Smooth muscle cell (in vitro differentiated cells): Measurements from ENCODE around the gene RNF114. TPM values are rescaled to one million over a fixed set of nuclear protein-coding genes. Genes with fewer than 3 reads are reported as not detected.

Source experiments
- DNase-seq: peaks from one replicate; lab custom pipeline; 2025; ENCODE audit not compliant: unreplicated experiment; lab: John Stamatoyannopoulos, UW
- H2AFZ ChIP-seq: fragments of 200-600 bp; sonication (generic); 2 replicates; pipeline ENCODE4 v1.6.0; 2016; ENCODE audit warnings: antibody characterized with exemption, low read depth, mild to moderate bottlenecking
- H3F3A ChIP-seq: fragments of 200-600 bp; sonication (generic); 2 replicates; pipeline ENCODE4 v1.6.0; 2017; ENCODE audit warnings: antibody characterized with exemption, low read depth
- H3K27ac ChIP-seq: fragments of 200-600 bp; sonication (generic); 2 replicates; pipeline ENCODE4 v1.5.1; 2016; ENCODE audit warnings: low read depth, mild to moderate bottlenecking
- H3K27me3 ChIP-seq: fragments of 200-600 bp; sonication (generic); 2 replicates; pipeline ENCODE4 v1.6.1; 2016; ENCODE audit warnings: low read depth, mild to moderate bottlenecking
- H3K36me3 ChIP-seq: fragments of 200-600 bp; sonication (generic); 2 replicates; pipeline ENCODE4 v1.5.1; 2016; ENCODE audit warnings: low read depth
- H3K4me1 ChIP-seq: fragments of 200-600 bp; sonication (generic); 2 replicates; pipeline ENCODE4 v1.5.1; 2016; ENCODE audit warnings: low read depth
- H3K4me2 ChIP-seq: fragments of 200-600 bp; sonication (generic); 2 replicates; pipeline ENCODE4 v1.6.0; 2016; ENCODE audit warnings: mild to moderate bottlenecking
- H3K4me3 ChIP-seq: fragments of 200-600 bp; sonication (generic); 2 replicates; pipeline ENCODE4 v1.5.1; 2016; ENCODE audit warnings: mild to moderate bottlenecking
- H3K79me2 ChIP-seq: fragments of 200-600 bp; sonication (generic); 2 replicates; pipeline ENCODE4 v1.6.0; 2016; ENCODE audit warnings: low read depth, mild to moderate bottlenecking
- H3K9ac ChIP-seq: fragments of 200-600 bp; sonication (generic); 2 replicates; pipeline ENCODE4 v1.6.0; 2016; ENCODE audit warnings: low read depth
- H3K9me3 ChIP-seq: fragments of 200-600 bp; sonication (generic); replicated peaks from 2 replicates; pipeline ENCODE4 v1.5.1; 2016; ENCODE audit warnings: low read depth
- H4K20me1 ChIP-seq: fragments of 200-600 bp; sonication (generic); 2 replicates; pipeline ENCODE4 v1.6.0; 2016; ENCODE audit warnings: low read depth
- WGBS: methylation state at CpG from one replicate; pipeline ENCODE4 v1.1.7; 2016; ENCODE audit warnings: low lambda C conversion rate; 5-methylcytosine and 5-hydroxymethylcytosine counted together
- polyA plus RNA-seq: library from polyadenylated mRNA; unstranded; fragments of >200 nt; fragmentation: Nextera tagmentation; extraction: Ambion mirVana; gene quantifications from 2 replicates; pipeline ENCODE4 v1.2.1, GENCODE V29; 2016
- total RNA-seq: library from RNA; depleted of rRNA; stranded (reverse); fragments of >200 nt; gene quantifications from 2 replicates; pipeline ENCODE4 v1.2.3, GENCODE V29; 2014
- TF ChIP-seq, protein P1 (sequence below): fragments of 200-600 bp; sonication (generic); IDR thresholded peaks from 2 replicates; pipeline ENCODE4 v1.5.1; 2017; ENCODE audit warnings: borderline replicate concordance, mild to moderate bottlenecking, antibody characterized with exemption; ENCODE audit not compliant: insufficient read depth, poor library complexity, severe bottlenecking

RNF114 gene
- total and polyA plus RNA-seq, 2 experiments from 2014 or later, result 54.2 to 80.5 TPM

DNA sequence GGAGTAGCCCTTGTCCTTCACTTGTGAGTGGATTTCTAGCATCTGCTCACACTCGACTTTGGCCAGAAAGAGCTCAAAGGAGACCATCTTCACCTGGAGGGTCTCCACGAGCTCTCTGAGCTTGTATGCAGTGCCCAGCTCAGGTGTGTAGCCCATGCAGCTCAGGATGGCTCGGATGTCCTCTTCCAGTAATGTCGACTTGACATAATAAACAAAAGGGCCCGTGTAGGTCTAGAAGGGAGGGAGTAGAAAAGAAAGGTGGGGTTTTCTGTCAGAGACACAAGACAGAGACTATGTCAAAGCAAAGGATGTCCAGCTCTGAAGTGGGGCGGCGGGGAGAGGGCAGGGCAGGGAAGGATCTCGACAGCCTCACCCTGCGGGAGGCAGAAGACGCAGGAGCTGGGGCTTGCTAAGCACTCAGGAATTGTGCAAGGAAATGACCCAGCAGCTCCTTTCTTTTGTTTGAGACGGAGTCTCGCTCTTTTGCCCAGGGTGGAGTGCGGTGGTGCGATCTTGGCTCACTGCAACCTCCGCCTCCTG is 29.5 kb upstream of the RNF114 start:
- 94% methylated on average over 15 of the region's 15 CpGs for WGBS
- no peak overlapping the region for H3K27ac ChIP-seq
- H3F3A ChIP-seq, result no peaks in the 10 kb centered on the region
- no peak for DNase-seq
- no peaks in the 10 kb centered on the region for H3K9me3 ChIP-seq
- H3K4me3 ChIP-seq, result no peak overlapping the region
- H3K36me3 ChIP-seq, result no peaks in the 10 kb centered on the region
- H3K4me1 ChIP-seq, result no peaks in the 10 kb centered on the region
- no peak overlapping the region for H3K4me2 ChIP-seq
- peaks cover 29% of the 10 kb centered on the region for H3K79me2 ChIP-seq
- TF ChIP-seq, protein P1, sequence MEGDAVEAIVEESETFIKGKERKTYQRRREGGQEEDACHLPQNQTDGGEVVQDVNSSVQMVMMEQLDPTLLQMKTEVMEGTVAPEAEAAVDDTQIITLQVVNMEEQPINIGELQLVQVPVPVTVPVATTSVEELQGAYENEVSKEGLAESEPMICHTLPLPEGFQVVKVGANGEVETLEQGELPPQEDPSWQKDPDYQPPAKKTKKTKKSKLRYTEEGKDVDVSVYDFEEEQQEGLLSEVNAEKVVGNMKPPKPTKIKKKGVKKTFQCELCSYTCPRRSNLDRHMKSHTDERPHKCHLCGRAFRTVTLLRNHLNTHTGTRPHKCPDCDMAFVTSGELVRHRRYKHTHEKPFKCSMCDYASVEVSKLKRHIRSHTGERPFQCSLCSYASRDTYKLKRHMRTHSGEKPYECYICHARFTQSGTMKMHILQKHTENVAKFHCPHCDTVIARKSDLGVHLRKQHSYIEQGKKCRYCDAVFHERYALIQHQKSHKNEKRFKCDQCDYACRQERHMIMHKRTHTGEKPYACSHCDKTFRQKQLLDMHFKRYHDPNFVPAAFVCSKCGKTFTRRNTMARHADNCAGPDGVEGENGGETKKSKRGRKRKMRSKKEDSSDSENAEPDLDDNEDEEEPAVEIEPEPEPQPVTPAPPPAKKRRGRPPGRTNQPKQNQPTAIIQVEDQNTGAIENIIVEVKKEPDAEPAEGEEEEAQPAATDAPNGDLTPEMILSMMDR, result no peak
- H4K20me1 ChIP-seq, result peaks cover 73% of the 10 kb centered on the region
- H3K9ac ChIP-seq, result no peak overlapping the region
- no peaks in the 10 kb centered on the region for H3K27me3 ChIP-seq
- H2AFZ ChIP-seq, result no peak overlapping the region

DNA sequence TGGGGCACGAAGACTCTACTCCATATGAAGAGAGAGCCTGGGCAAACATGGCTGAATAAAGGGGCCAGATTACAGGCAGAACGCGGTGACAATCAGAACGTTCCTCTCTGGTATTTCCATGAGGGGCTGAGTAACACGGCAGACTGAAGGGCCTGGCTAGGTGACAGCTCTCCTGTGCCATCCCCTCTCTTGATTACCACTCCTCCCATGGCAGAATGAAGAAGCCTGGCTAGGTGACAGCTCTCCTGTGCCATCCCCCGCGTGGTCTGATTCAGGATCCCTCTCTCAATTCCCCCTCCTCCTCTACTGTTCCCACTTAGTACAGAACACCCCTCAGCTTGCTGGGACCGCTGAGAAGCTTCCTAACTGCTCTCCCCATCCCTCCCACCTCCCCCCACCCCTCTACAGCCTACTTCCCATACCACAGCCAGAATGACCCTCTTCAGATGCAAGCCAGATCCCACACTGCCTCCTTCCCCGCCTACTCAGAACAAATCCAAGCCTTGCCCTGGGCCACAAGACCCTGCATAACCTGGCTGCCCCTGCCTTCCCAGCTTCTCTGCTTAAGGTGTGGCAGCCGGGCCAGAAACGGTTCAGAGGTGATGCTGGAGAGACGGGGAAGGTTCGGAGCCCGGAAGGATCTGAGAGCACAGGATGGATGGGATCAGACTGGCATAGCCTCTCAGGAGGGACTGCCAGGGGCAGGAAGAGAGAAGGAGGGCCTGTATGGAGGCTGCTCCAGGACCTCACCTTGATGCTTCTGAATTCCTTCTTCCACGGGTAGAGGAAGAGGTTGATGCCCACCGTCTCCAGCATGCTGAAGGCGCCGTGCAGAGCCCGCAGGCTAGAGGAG is 28.6 kb upstream of the RNF114 start:
- Histone ChIP-seq H3K79me2 (peaks cover 39% of the 10 kb centered on the region), H3K4me3 (no peak overlapping the region), H3K9ac (no peak overlapping the region), H3K27ac (no peak overlapping the region), H3K27me3 (no peaks in the 10 kb centered on the region), H3F3A (no peaks in the 10 kb centered on the region), H3K36me3 (no peaks in the 10 kb centered on the region), H3K9me3 (no peaks in the 10 kb centered on the region), H3K4me1 (no peaks in the 10 kb centered on the region), H4K20me1 (peaks cover 78% of the 10 kb centered on the region), H2AFZ (no peak overlapping the region), H3K4me2 (no peak overlapping the region)
- no peak for DNase-seq
- 99% methylated on average over 19 of the region's 19 CpGs for WGBS
- TF ChIP-seq, protein P1, result no peak

DNA sequence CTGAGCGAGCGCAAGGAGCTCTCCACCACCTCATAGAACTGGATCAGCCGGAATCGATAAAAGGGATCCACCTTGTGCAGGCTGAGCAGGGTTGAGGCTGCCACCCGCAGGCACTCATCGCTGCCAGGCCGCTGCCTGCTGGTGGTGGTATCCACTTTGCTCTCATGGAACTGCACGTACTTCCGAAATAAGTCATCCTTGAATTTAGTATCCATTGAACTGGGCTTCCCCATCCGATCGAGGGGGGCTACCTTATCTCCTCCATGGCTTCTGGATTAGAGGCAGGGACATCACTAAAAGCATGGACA is 28.0 kb upstream of the RNF114 start:
- H3K36me3 ChIP-seq, result no peaks in the 10 kb centered on the region
- no peak overlapping the region for H2AFZ ChIP-seq
- H3K9ac ChIP-seq, result no peak overlapping the region
- peaks cover 44% of the 10 kb centered on the region for H3K79me2 ChIP-seq
- H3K4me1 ChIP-seq, result peaks cover 2% of the 10 kb centered on the region
- H3K27ac ChIP-seq, result no peak overlapping the region
- H3F3A ChIP-seq, result no peaks in the 10 kb centered on the region
- DNase-seq, result no peak
- TF ChIP-seq, protein P1, result no peak
- no peaks in the 10 kb centered on the region for H3K27me3 ChIP-seq
- WGBS, result 99% methylated on average over 11 of the region's 11 CpGs
- H3K9me3 ChIP-seq, result no peaks in the 10 kb centered on the region
- H4K20me1 ChIP-seq, result peaks cover 81% of the 10 kb centered on the region
- no peak overlapping the region for H3K4me3 ChIP-seq
- H3K4me2 ChIP-seq, result no peak overlapping the region
